ENCODE results near the gene PPP1R1C.

The PPP1R1C gene

DNA sequence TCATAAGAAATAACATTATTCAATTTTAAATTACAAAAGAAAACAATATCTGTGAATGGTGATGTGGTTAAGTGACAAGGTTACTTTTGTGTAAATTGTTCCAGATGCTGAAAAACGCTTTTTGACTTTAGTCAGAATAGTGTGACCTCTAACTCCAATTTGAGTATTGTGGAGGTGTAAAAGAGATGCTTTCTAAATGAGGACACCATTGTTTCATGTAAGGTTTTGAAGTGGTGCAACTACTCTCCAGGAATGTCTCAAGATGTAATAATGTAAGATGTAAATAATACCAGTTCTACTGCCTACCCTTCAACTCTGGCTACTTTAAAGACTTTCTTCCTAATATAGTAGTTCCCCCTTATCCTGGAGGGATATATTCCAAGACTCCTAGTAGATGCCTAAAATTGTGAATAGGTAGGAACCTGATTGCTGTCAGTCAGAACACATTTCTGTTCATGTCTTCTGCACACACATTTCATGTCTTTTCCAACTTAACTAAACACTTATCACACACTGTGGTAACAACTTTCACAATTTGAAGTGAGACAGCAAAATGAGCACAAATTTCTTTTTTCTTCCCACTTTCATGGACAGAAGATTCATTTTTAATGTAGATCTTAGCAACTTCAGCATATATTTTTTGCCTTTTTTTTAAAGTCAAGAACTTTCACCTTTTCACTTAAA lies 39.1 kb upstream of the PPP1R1C start:
- TF ChIP-seq REST (IDR thresholded peaks at IDR 0.05; ENCODE audit: insufficient read depth in 1 of 2, low read depth in 2 of 2, low read length in 2 of 2) (no peak), SIN3A (IDR thresholded peaks at IDR 0.05; ENCODE audit: borderline replicate concordance, insufficient read depth, low read length) (no peak), FOXP2 (optimal IDR thresholded peaks at IDR 0.05; ENCODE audit: borderline replicate concordance, extremely low read depth, extremely low read length, insufficient read depth) (no peak), TAF1 (IDR thresholded peaks at IDR 0.05; ENCODE audit: borderline replicate concordance, insufficient read depth, low read length) (no peak), POLR2AphosphoS5 (IDR thresholded peaks at IDR 0.05; ENCODE audit: low read depth, low read length) (no peak)

DNA sequence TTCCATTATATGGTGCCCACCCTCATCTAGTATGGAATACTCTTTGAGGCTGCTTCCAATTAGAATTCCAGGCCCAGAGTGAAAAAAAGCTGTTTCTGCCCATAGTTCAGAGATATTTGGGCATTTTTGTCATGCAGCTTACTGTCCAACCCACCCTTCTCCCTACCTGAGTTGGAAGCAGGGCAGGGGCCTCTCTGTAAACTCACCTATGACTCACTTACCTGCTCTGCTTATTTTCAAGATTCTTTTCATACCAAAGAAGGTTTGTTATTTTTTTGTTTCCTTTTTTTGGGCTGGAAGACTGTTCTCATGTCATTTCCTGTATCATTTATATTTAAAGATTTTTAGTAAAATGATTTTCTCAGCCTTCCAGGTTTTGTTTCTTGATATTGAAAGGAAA lies 38.4 kb upstream of the PPP1R1C start:
- TF ChIP-seq TAF1 (IDR thresholded peaks at IDR 0.05; ENCODE audit: borderline replicate concordance, insufficient read depth, low read length): no peak
- TF ChIP-seq SIN3A (IDR thresholded peaks at IDR 0.05; ENCODE audit: borderline replicate concordance, insufficient read depth, low read length): no peak
- no peak for TF ChIP-seq FOXP2 (optimal IDR thresholded peaks at IDR 0.05; ENCODE audit: borderline replicate concordance, extremely low read depth, extremely low read length, insufficient read depth)
- no peak for TF ChIP-seq REST (IDR thresholded peaks at IDR 0.05; ENCODE audit: insufficient read depth in 1 of 2, low read depth in 2 of 2, low read length in 2 of 2)
- no peak for TF ChIP-seq POLR2AphosphoS5 (IDR thresholded peaks at IDR 0.05; ENCODE audit: low read depth, low read length)

- no peak for TF ChIP-seq SIN3A (IDR thresholded peaks at IDR 0.05; ENCODE audit: borderline replicate concordance, insufficient read depth, low read length)
- no peak for TF ChIP-seq TAF1 (IDR thresholded peaks at IDR 0.05; ENCODE audit: borderline replicate concordance, insufficient read depth, low read length)
- no peak for TF ChIP-seq FOXP2 (optimal IDR thresholded peaks at IDR 0.05; ENCODE audit: borderline replicate concordance, extremely low read depth, extremely low read length, insufficient read depth)
- TF ChIP-seq REST (IDR thresholded peaks at IDR 0.05; ENCODE audit: insufficient read depth in 1 of 2, low read depth in 2 of 2, low read length in 2 of 2): no peak
- TF ChIP-seq POLR2AphosphoS5 (IDR thresholded peaks at IDR 0.05; ENCODE audit: low read depth, low read length): no peak
Observed at GRCh38 chr2:181948227-181948626, 37.4 kb upstream of the PPP1R1C start.

- TF ChIP-seq POLR2AphosphoS5 (IDR thresholded peaks at IDR 0.05; ENCODE audit: low read depth, low read length) (no peak), REST (IDR thresholded peaks at IDR 0.05; ENCODE audit: insufficient read depth in 1 of 2, low read depth in 2 of 2, low read length in 2 of 2) (no peak), FOXP2 (optimal IDR thresholded peaks at IDR 0.05; ENCODE audit: borderline replicate concordance, extremely low read depth, extremely low read length, insufficient read depth) (no peak), TAF1 (IDR thresholded peaks at IDR 0.05; ENCODE audit: borderline replicate concordance, insufficient read depth, low read length) (no peak), SIN3A (IDR thresholded peaks at IDR 0.05; ENCODE audit: borderline replicate concordance, insufficient read depth, low read length) (no peak)
Observed at GRCh38 chr2:181949047-181949446, 36.6 kb upstream of the PPP1R1C start.

Data from PFSK-1 (cell line).